IPS-20b (cell line): ENCODE results near the gene GFPT2.

ENCODE experiments used
- H3K27ac ChIP-seq: one replicate; pipeline ENCODE4 v1.5.1; 2013; ENCODE audit warnings: low read length
- H3K27me3 ChIP-seq: 2 replicates; pipeline ENCODE4 v1.6.1; 2013; ENCODE audit warnings: mild to moderate bottlenecking, low read length, inconsistent platforms; ENCODE audit not compliant: insufficient read depth
- H3K36me3 ChIP-seq: 2 replicates; pipeline ENCODE4 v1.6.1; 2013; ENCODE audit warnings: low read depth, mild to moderate bottlenecking, inconsistent platforms, low read length, moderate library complexity; ENCODE audit not compliant: insufficient read depth
- H3K4me1 ChIP-seq: 2 replicates; pipeline ENCODE4 v1.6.1; 2013; ENCODE audit warnings: mild to moderate bottlenecking, control low read depth, inconsistent platforms, low read length, moderate library complexity; ENCODE audit not compliant: insufficient read depth
- H3K4me3 ChIP-seq: 2 replicates; pipeline ENCODE4 v1.5.1; 2013; ENCODE audit warnings: mild to moderate bottlenecking, low read length, inconsistent platforms
- H3K9ac ChIP-seq: 2 replicates; pipeline ENCODE4 v1.6.1; 2013; ENCODE audit warnings: low read depth, mild to moderate bottlenecking, inconsistent platforms, low read length, moderate library complexity
- H3K9me3 ChIP-seq: 2 replicates; pipeline ENCODE4 v1.6.1; 2013; ENCODE audit warnings: mild to moderate bottlenecking, low read depth, low read length, inconsistent platforms; ENCODE audit not compliant: insufficient read depth

Gene GFPT2

GRCh38 chr5:180389252-180390101 is 36.3 kb upstream of the GFPT2 start:
- no peak overlapping the region for H3K4me3 ChIP-seq
- no peaks in the 10 kb centered on the region for H3K27me3 ChIP-seq
- H3K27ac ChIP-seq, result no peak overlapping the region
- no peaks in the 10 kb centered on the region for H3K9me3 ChIP-seq
- no peaks in the 10 kb centered on the region; the same call in 1 of the 2 replicates for H3K4me1 ChIP-seq
- no peaks in the 10 kb centered on the region for H3K36me3 ChIP-seq
- H3K9ac ChIP-seq, result no peak overlapping the region

GRCh38 chr5:180387798-180388197 is 34.7 kb upstream of the GFPT2 start:
- Histone ChIP-seq H3K27ac (no peak overlapping the region), H3K36me3 (no peaks in the 10 kb centered on the region), H3K4me3 (no peak overlapping the region), H3K4me1 (no peaks in the 10 kb centered on the region; the same call in 1 of the 2 replicates), H3K27me3 (no peaks in the 10 kb centered on the region), H3K9ac (no peak overlapping the region), H3K9me3 (no peaks in the 10 kb centered on the region)

GRCh38 chr5:180382926-180383325 is 29.8 kb upstream of the GFPT2 start:
- no peaks in the 10 kb centered on the region for H3K27me3 ChIP-seq
- no peak overlapping the region for H3K4me3 ChIP-seq
- H3K4me1 ChIP-seq, result no peaks in the 10 kb centered on the region
- no peak overlapping the region for H3K9ac ChIP-seq
- no peak overlapping the region for H3K27ac ChIP-seq
- H3K36me3 ChIP-seq, result no peaks in the 10 kb centered on the region
- no peaks in the 10 kb centered on the region for H3K9me3 ChIP-seq

GRCh38 chr5:180381851-180382480 is 28.8 kb upstream of the GFPT2 start:
- no peak overlapping the region for H3K27ac ChIP-seq
- H3K9ac ChIP-seq, result no peak overlapping the region
- no peak overlapping the region for H3K4me3 ChIP-seq
- no peaks in the 10 kb centered on the region for H3K4me1 ChIP-seq
- H3K9me3 ChIP-seq, result no peaks in the 10 kb centered on the region
- no peaks in the 10 kb centered on the region for H3K36me3 ChIP-seq
- no peaks in the 10 kb centered on the region for H3K27me3 ChIP-seq

GRCh38 chr5:180381428-180381827 is 28.3 kb upstream of the GFPT2 start:
- Histone ChIP-seq H3K27ac (no peak overlapping the region), H3K9me3 (no peaks in the 10 kb centered on the region), H3K4me1 (no peaks in the 10 kb centered on the region), H3K36me3 (no peaks in the 10 kb centered on the region), H3K9ac (no peak overlapping the region), H3K27me3 (no peaks in the 10 kb centered on the region), H3K4me3 (no peak overlapping the region)

- Histone ChIP-seq H3K27ac (no peak overlapping the region), H3K9ac (no peak overlapping the region), H3K9me3 (no peaks in the 10 kb centered on the region), H3K27me3 (no peaks in the 10 kb centered on the region), H3K36me3 (no peaks in the 10 kb centered on the region), H3K4me3 (no peak overlapping the region), H3K4me1 (no peaks in the 10 kb centered on the region)
Measured at GRCh38 chr5:180380856-180381255, 27.7 kb upstream of the GFPT2 start.

- H3K36me3 ChIP-seq, result no peaks in the 10 kb centered on the region
- no peaks in the 10 kb centered on the region for H3K27me3 ChIP-seq
- no peak overlapping the region for H3K27ac ChIP-seq
- H3K9me3 ChIP-seq, result no peaks in the 10 kb centered on the region
- no peak overlapping the region for H3K4me3 ChIP-seq
- no peak overlapping the region for H3K9ac ChIP-seq
- no peaks in the 10 kb centered on the region for H3K4me1 ChIP-seq
Measured at GRCh38 chr5:180380441-180380840, 27.3 kb upstream of the GFPT2 start.

- Histone ChIP-seq H3K36me3 (no peaks in the 10 kb centered on the region), H3K4me1 (no peaks in the 10 kb centered on the region), H3K4me3 (no peak overlapping the region), H3K27ac (no peak overlapping the region), H3K9ac (no peak overlapping the region), H3K9me3 (no peaks in the 10 kb centered on the region), H3K27me3 (no peaks in the 10 kb centered on the region)
Measured at GRCh38 chr5:180379355-180380070, 26.4 kb upstream of the GFPT2 start.

GRCh38 chr5:180378438-180379344 is 25.6 kb upstream of the GFPT2 start:
- Histone ChIP-seq H3K27me3 (no peaks in the 10 kb centered on the region), H3K36me3 (no peaks in the 10 kb centered on the region), H3K4me3 (no peak overlapping the region), H3K4me1 (no peaks in the 10 kb centered on the region), H3K9me3 (no peaks in the 10 kb centered on the region), H3K9ac (no peak overlapping the region), H3K27ac (no peak overlapping the region)

GRCh38 chr5:180377556-180378197 is 24.5 kb upstream of the GFPT2 start:
- Histone ChIP-seq H3K4me3 (no peak overlapping the region), H3K36me3 (no peaks in the 10 kb centered on the region), H3K27me3 (no peaks in the 10 kb centered on the region)

GRCh38 chr5:180376511-180376910 is 23.4 kb upstream of the GFPT2 start:
- H3K4me1 ChIP-seq, result no peaks in the 10 kb centered on the region
- H3K27ac ChIP-seq, result no peak overlapping the region
- no peaks in the 10 kb centered on the region for H3K36me3 ChIP-seq
- H3K9me3 ChIP-seq, result no peaks in the 10 kb centered on the region
- no peak overlapping the region for H3K4me3 ChIP-seq
- H3K9ac ChIP-seq, result no peak overlapping the region
- no peaks in the 10 kb centered on the region for H3K27me3 ChIP-seq

More at GRCh38 chr5:180377556-180378197, 24.5 kb upstream of the GFPT2 start:
- no peak overlapping the region for H3K9ac ChIP-seq
- H3K9me3 ChIP-seq, result no peaks in the 10 kb centered on the region
- no peaks in the 10 kb centered on the region for H3K4me1 ChIP-seq
- no peak overlapping the region for H3K27ac ChIP-seq
